Stimulated activated CD4-positive, alpha-beta T cell treated with anti-CD3 and anti-CD28 coated beads, Interleukin-15, amount 100 ng/mL, for 48 hours (primary cell): Measurements from ENCODE around the gene POLR1D.
A peak's percentile ranks its signal among the peaks of the same experiment; 100 is the strongest.

Source experiments
- DNase-seq, 2 donors: peaks; one replicate each; pipeline ENCODE4 v3.0.0-alpha.2; 2020; ENCODE audit warnings: low read depth in 2 of 2

Gene POLR1D

GRCh38 chr13:27621366-27622101, at the start of gene POLR1D:
POLR1D (plus strand) TSS chr13:27621892; CDS start chr13:27621984, 92 bp downstream.
- peak; percentile 63 to 69 for DNase-seq

GRCh38 chr13:27572234-27572901, 49.3 kb upstream of the POLR1D start:
- DNase-seq: no peak

GRCh38 chr13:27573265-27573664, 48.4 kb upstream of the POLR1D start:
- DNase-seq: no peak

- DNase-seq: no peak
These were observed 47.0 kb upstream of the POLR1D start for GRCh38 chr13:27574661-27575060.

- no peak for DNase-seq
These were observed 43.3 kb upstream of the POLR1D start for GRCh38 chr13:27578121-27579030.

GRCh38 chr13:27583645-27584044, 38.0 kb upstream of the POLR1D start:
- DNase-seq: no peak

- DNase-seq: no peak
These were observed 34.5 kb upstream of the POLR1D start for GRCh38 chr13:27587095-27587746.

- no peak for DNase-seq
These were observed 33.3 kb upstream of the POLR1D start for GRCh38 chr13:27588405-27588804.

- no peak for DNase-seq
These were observed 28.8 kb upstream of the POLR1D start for GRCh38 chr13:27592865-27593264.

GRCh38 chr13:27593267-27593666, 28.4 kb upstream of the POLR1D start:
- no peak for DNase-seq

- no peak for DNase-seq
These were observed 26.5 kb upstream of the POLR1D start for GRCh38 chr13:27595055-27595811.

- DNase-seq: no peak
These were observed 22.6 kb upstream of the POLR1D start for GRCh38 chr13:27599096-27599495.

- no peak for DNase-seq
These were observed 21.7 kb upstream of the POLR1D start for GRCh38 chr13:27599845-27600553.

GRCh38 chr13:27600711-27601110, 21.0 kb upstream of the POLR1D start:
- no peak for DNase-seq

- no peak for DNase-seq
These were observed 20.5 kb upstream of the POLR1D start for GRCh38 chr13:27601208-27601607.

GRCh38 chr13:27601803-27602202, 19.9 kb upstream of the POLR1D start:
- DNase-seq: no peak

GRCh38 chr13:27605099-27605498, 16.6 kb upstream of the POLR1D start:
- no peak for DNase-seq

- no peak for DNase-seq
These were observed 16.0 kb upstream of the POLR1D start for GRCh38 chr13:27605610-27606200.

- DNase-seq: no peak
These were observed 14.6 kb upstream of the POLR1D start for GRCh38 chr13:27607125-27607524.

- DNase-seq: no peak
These were observed 8.1 kb upstream of the POLR1D start for GRCh38 chr13:27613628-27614027.
